GM23338 (cell line): ENCODE data around the gene EML2. TPM values are rescaled to one million over a fixed set of nuclear protein-coding genes. Genes with fewer than 3 reads are reported as not detected.

ENCODE experiments used
- ATAC-seq: fragments of 200-7000 bp; cut with Tn5 transposase; 3 replicates; pipeline ENCODE4 v1.9.1; 2020
- DNase-seq: peaks from one replicate; pipeline ENCODE4 v3.0.0-alpha.2; 2015; ENCODE audit warnings: low spot score
- H2AFZ ChIP-seq: fragments of 200-600 bp; sonication (generic); 2 replicates; pipeline ENCODE4 v1.8.0; 2016; ENCODE audit warnings: antibody characterized with exemption, mild to moderate bottlenecking, moderate library complexity
- H3F3A ChIP-seq: fragments of 200-600 bp; sonication (generic); replicated peaks from 2 replicates; pipeline ENCODE4 v1.8.0; 2017; ENCODE audit warnings: antibody characterized with exemption, mixed run types, low read depth
- H3K27ac ChIP-seq: fragments of 200-600 bp; sonication (generic); 2 replicates; pipeline ENCODE4 v1.6.1; 2016; ENCODE audit warnings: low read depth
- H3K27me3 ChIP-seq: fragments of 200-600 bp; sonication (generic); 2 replicates; pipeline ENCODE4 v1.8.0; 2016; ENCODE audit warnings: mild to moderate bottlenecking, mixed run types, moderate library complexity; ENCODE audit not compliant: insufficient read depth
- H3K36me3 ChIP-seq: fragments of 200-600 bp; sonication (generic); 2 replicates; pipeline ENCODE4 v1.8.0; 2016; ENCODE audit warnings: mild to moderate bottlenecking; ENCODE audit not compliant: insufficient read depth
- H3K4me1 ChIP-seq: fragments of 200-600 bp; sonication (generic); 2 replicates; pipeline ENCODE4 v1.8.0; 2016; ENCODE audit warnings: mild to moderate bottlenecking, moderate library complexity; ENCODE audit not compliant: insufficient read depth
- H3K4me2 ChIP-seq: fragments of 200-600 bp; sonication (generic); 2 replicates; pipeline ENCODE4 v1.7.1; 2017; ENCODE audit warnings: mixed run types
- H3K4me3 ChIP-seq: fragments of 200-600 bp; sonication (generic); 2 replicates; pipeline ENCODE4 v1.6.1; 2016; ENCODE audit warnings: mixed run types
- H3K79me2 ChIP-seq: fragments of 200-600 bp; sonication (generic); replicated peaks from 2 replicates; pipeline ENCODE4 v1.8.0; 2017; ENCODE audit warnings: mild to moderate bottlenecking; ENCODE audit not compliant: insufficient read depth
- H3K9me2 ChIP-seq: fragments of 200-600 bp; sonication (generic); 2 replicates; pipeline ENCODE4 v1.8.0; 2017; ENCODE audit not compliant: insufficient read depth
- H4K20me1 ChIP-seq: fragments of 200-600 bp; sonication (generic); replicated peaks from 2 replicates; pipeline ENCODE4 v1.8.0; 2017; ENCODE audit warnings: mild to moderate bottlenecking; ENCODE audit not compliant: insufficient read depth
- H3K27ac Mint-ChIP-seq: 2 replicates; pipeline ENCODE4 v1.8.0; 2020; ENCODE audit warnings: inconsistent platforms, mild to moderate bottlenecking, moderate library complexity, mixed read lengths
- H3K27me3 Mint-ChIP-seq: 3 replicates; pipeline ENCODE4 v1.8.0; 2022; ENCODE audit warnings: low read depth, mild to moderate bottlenecking, moderate library complexity, mixed read lengths, inconsistent platforms; ENCODE audit not compliant: insufficient read depth, poor library complexity
- H3K36me3 Mint-ChIP-seq: 3 replicates; pipeline ENCODE4 v1.8.0; 2021; ENCODE audit warnings: low read depth, mild to moderate bottlenecking, inconsistent platforms, moderate library complexity, mixed read lengths
- H3K4me1 Mint-ChIP-seq: 3 replicates; pipeline ENCODE4 v1.8.0; 2020; ENCODE audit warnings: mild to moderate bottlenecking, inconsistent platforms, mixed read lengths
- H3K4me3 Mint-ChIP-seq: 3 replicates; pipeline ENCODE4 v1.8.0; 2021; ENCODE audit warnings: moderate library complexity, mild to moderate bottlenecking, inconsistent platforms, mixed read lengths
- H3K9me3 Mint-ChIP-seq: 3 replicates; pipeline ENCODE4 v1.8.0; 2020; ENCODE audit warnings: moderate library complexity, mild to moderate bottlenecking, inconsistent platforms, mixed read lengths
- CREB1 ChIP-seq: fragments of 250-450 bp; sonication (Bioruptor Pico); IDR thresholded peaks from 2 replicates; pipeline ENCODE4 v1.5.0; 2020; ENCODE audit warnings: low read depth, mild to moderate bottlenecking, moderate library complexity
- CTCF ChIP-seq, 2 experiments: fragments of 200-600 bp in 1 of 2; sonication (generic) in 1 of 2; conservative IDR thresholded peaks; 2 replicates each; pipeline versions ENCODE4 v1.5.1 to v1.6.1; 2016 to 2017; ENCODE audit warnings: antibody characterized with exemption in 2 of 2, low read depth in 2 of 2, mild to moderate bottlenecking in 2 of 2, moderate library complexity in 1 of 2
- EZH2 ChIP-seq: fragments of 200-600 bp; sonication (generic); IDR thresholded peaks from one replicate; pipeline ENCODE4 v1.8.0; 2017; ENCODE audit warnings: antibody characterized with exemption, mild to moderate bottlenecking, low read depth; ENCODE audit not compliant: unreplicated experiment
- EZH2phosphoT487 ChIP-seq: fragments of 200-600 bp; sonication (generic); IDR thresholded peaks from one replicate; pipeline ENCODE4 v1.8.1; 2018; ENCODE audit warnings: antibody characterized with exemption; ENCODE audit not compliant: unreplicated experiment
- JUNB ChIP-seq: IDR thresholded peaks from one replicate; pipeline ENCODE4 v1.6.1; 2016; ENCODE audit warnings: antibody characterized with exemption; ENCODE audit not compliant: unreplicated experiment
- NANOG ChIP-seq: IDR thresholded peaks from 2 replicates; pipeline ENCODE4 v1.6.1; 2016; ENCODE audit warnings: antibody characterized with exemption, borderline replicate concordance
- POLR2AphosphoS5 ChIP-seq: IDR thresholded peaks from 2 replicates; pipeline ENCODE4 v1.6.1; 2016; ENCODE audit warnings: antibody characterized with exemption, low read depth
- STAT1 ChIP-seq: IDR thresholded peaks from one replicate; pipeline ENCODE4 v1.6.1; 2016; ENCODE audit warnings: antibody characterized with exemption; ENCODE audit not compliant: unreplicated experiment
- ZNF114 ChIP-seq: fragments of 250-450 bp; sonication (Bioruptor Pico); IDR thresholded peaks from 2 replicates; pipeline ENCODE4 v1.5.0; 2020; ENCODE audit warnings: mild to moderate bottlenecking, moderate library complexity
- ZNF331 ChIP-seq: fragments of 250-450 bp; sonication (Bioruptor Pico); IDR thresholded peaks from 2 replicates; pipeline ENCODE4 v1.5.0; 2020; ENCODE audit warnings: low read depth, mild to moderate bottlenecking, moderate library complexity
- polyA plus RNA-seq: library from polyadenylated mRNA; unstranded; fragments of >200 nt; fragmentation: Nextera tagmentation; extraction: Ambion mirVana; gene quantifications from 2 replicates; pipeline ENCODE4 v1.2.1, GENCODE V29; 2016
- total RNA-seq: library from RNA; depleted of rRNA; stranded (reverse); fragments of >200 nt; shearing (Covaris generic); gene quantifications from 2 replicates; pipeline ENCODE4 v1.2.3, GENCODE V29; 2014
- TF ChIP-seq, protein P1 (sequence below): IDR thresholded peaks from one replicate; pipeline ENCODE4 v1.6.1; 2018; ENCODE audit warnings: antibody characterized with exemption; ENCODE audit not compliant: unreplicated experiment
- TF ChIP-seq, protein P2 (sequence below): IDR thresholded peaks from 2 replicates; pipeline ENCODE4 v1.6.1; 2016; ENCODE audit warnings: antibody characterized with exemption
- TF ChIP-seq, protein P3 (sequence below): fragments of 250-450 bp; sonication (Bioruptor Pico); IDR thresholded peaks from 2 replicates; pipeline ENCODE4 v1.5.0; 2020; ENCODE audit warnings: mild to moderate bottlenecking, moderate library complexity

The EML2 gene
- total and polyA plus RNA-seq, 2 experiments from 2014 or later = 7.1 to 33.9 TPM

DNA sequence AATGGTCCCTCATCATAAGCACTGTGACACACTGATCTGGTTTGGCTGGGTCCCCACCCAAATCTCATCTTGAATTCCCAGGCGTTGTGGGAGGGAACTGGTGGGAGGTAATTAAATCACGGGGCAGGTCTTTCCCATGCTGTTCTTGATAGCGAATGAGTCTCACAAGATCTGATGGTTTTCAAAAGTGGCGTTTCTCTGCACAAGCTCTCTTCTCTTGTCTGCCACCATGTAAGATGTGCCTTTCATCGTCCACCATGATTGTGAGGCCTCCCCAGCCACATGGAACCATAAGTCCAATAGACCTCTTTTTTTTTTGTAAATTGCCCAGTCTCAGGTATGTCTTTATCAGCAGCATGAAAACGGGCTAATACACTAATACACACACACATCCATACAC is 30.2 kb downstream of the EML2 start:
- H3K4me3 Mint-ChIP-seq = no peak overlapping the region; the same call in 2 of the 3 replicates
- H3K27me3 ChIP-seq = peaks cover 21% of the 10 kb centered on the region; the same call in 1 of the 2 replicates
- H3K27ac Mint-ChIP-seq = no peak overlapping the region
- no peaks in the 10 kb centered on the region for H3K36me3 ChIP-seq
- no peak overlapping the region for H3K27ac ChIP-seq
- no peak for ATAC-seq
- DNase-seq = no peak
- H3K9me2 ChIP-seq = no peaks in the 10 kb centered on the region
- H3K4me1 Mint-ChIP-seq = 0 out of 3 replicates have a peak, but pooled peaks cover 2% of the 10 kb centered on the region
- peaks cover 31% of the 10 kb centered on the region for H3K36me3 Mint-ChIP-seq
- no peaks in the 10 kb centered on the region for H3F3A ChIP-seq
- TF ChIP-seq EZH2 (no peak), CREB1 (CRISPR knock-in tag) (no peak), STAT1 (no peak), NANOG (no peak), JUNB (no peak), ZNF114 (CRISPR knock-in tag) (no peak), EZH2phosphoT487 (no peak), ZNF331 (CRISPR knock-in tag) (no peak), POLR2AphosphoS5 (no peak), CTCF (conservative IDR thresholded peaks at IDR 0.05; ENCODE audit: low read depth in 2 of 2) (no peak)
- TF ChIP-seq, protein P1, sequence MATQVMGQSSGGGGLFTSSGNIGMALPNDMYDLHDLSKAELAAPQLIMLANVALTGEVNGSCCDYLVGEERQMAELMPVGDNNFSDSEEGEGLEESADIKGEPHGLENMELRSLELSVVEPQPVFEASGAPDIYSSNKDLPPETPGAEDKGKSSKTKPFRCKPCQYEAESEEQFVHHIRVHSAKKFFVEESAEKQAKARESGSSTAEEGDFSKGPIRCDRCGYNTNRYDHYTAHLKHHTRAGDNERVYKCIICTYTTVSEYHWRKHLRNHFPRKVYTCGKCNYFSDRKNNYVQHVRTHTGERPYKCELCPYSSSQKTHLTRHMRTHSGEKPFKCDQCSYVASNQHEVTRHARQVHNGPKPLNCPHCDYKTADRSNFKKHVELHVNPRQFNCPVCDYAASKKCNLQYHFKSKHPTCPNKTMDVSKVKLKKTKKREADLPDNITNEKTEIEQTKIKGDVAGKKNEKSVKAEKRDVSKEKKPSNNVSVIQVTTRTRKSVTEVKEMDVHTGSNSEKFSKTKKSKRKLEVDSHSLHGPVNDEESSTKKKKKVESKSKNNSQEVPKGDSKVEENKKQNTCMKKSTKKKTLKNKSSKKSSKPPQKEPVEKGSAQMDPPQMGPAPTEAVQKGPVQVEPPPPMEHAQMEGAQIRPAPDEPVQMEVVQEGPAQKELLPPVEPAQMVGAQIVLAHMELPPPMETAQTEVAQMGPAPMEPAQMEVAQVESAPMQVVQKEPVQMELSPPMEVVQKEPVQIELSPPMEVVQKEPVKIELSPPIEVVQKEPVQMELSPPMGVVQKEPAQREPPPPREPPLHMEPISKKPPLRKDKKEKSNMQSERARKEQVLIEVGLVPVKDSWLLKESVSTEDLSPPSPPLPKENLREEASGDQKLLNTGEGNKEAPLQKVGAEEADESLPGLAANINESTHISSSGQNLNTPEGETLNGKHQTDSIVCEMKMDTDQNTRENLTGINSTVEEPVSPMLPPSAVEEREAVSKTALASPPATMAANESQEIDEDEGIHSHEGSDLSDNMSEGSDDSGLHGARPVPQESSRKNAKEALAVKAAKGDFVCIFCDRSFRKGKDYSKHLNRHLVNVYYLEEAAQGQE = no peak
- TF ChIP-seq, protein P2, sequence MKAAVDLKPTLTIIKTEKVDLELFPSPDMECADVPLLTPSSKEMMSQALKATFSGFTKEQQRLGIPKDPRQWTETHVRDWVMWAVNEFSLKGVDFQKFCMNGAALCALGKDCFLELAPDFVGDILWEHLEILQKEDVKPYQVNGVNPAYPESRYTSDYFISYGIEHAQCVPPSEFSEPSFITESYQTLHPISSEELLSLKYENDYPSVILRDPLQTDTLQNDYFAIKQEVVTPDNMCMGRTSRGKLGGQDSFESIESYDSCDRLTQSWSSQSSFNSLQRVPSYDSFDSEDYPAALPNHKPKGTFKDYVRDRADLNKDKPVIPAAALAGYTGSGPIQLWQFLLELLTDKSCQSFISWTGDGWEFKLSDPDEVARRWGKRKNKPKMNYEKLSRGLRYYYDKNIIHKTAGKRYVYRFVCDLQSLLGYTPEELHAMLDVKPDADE = no peak
- TF ChIP-seq, protein P3, sequence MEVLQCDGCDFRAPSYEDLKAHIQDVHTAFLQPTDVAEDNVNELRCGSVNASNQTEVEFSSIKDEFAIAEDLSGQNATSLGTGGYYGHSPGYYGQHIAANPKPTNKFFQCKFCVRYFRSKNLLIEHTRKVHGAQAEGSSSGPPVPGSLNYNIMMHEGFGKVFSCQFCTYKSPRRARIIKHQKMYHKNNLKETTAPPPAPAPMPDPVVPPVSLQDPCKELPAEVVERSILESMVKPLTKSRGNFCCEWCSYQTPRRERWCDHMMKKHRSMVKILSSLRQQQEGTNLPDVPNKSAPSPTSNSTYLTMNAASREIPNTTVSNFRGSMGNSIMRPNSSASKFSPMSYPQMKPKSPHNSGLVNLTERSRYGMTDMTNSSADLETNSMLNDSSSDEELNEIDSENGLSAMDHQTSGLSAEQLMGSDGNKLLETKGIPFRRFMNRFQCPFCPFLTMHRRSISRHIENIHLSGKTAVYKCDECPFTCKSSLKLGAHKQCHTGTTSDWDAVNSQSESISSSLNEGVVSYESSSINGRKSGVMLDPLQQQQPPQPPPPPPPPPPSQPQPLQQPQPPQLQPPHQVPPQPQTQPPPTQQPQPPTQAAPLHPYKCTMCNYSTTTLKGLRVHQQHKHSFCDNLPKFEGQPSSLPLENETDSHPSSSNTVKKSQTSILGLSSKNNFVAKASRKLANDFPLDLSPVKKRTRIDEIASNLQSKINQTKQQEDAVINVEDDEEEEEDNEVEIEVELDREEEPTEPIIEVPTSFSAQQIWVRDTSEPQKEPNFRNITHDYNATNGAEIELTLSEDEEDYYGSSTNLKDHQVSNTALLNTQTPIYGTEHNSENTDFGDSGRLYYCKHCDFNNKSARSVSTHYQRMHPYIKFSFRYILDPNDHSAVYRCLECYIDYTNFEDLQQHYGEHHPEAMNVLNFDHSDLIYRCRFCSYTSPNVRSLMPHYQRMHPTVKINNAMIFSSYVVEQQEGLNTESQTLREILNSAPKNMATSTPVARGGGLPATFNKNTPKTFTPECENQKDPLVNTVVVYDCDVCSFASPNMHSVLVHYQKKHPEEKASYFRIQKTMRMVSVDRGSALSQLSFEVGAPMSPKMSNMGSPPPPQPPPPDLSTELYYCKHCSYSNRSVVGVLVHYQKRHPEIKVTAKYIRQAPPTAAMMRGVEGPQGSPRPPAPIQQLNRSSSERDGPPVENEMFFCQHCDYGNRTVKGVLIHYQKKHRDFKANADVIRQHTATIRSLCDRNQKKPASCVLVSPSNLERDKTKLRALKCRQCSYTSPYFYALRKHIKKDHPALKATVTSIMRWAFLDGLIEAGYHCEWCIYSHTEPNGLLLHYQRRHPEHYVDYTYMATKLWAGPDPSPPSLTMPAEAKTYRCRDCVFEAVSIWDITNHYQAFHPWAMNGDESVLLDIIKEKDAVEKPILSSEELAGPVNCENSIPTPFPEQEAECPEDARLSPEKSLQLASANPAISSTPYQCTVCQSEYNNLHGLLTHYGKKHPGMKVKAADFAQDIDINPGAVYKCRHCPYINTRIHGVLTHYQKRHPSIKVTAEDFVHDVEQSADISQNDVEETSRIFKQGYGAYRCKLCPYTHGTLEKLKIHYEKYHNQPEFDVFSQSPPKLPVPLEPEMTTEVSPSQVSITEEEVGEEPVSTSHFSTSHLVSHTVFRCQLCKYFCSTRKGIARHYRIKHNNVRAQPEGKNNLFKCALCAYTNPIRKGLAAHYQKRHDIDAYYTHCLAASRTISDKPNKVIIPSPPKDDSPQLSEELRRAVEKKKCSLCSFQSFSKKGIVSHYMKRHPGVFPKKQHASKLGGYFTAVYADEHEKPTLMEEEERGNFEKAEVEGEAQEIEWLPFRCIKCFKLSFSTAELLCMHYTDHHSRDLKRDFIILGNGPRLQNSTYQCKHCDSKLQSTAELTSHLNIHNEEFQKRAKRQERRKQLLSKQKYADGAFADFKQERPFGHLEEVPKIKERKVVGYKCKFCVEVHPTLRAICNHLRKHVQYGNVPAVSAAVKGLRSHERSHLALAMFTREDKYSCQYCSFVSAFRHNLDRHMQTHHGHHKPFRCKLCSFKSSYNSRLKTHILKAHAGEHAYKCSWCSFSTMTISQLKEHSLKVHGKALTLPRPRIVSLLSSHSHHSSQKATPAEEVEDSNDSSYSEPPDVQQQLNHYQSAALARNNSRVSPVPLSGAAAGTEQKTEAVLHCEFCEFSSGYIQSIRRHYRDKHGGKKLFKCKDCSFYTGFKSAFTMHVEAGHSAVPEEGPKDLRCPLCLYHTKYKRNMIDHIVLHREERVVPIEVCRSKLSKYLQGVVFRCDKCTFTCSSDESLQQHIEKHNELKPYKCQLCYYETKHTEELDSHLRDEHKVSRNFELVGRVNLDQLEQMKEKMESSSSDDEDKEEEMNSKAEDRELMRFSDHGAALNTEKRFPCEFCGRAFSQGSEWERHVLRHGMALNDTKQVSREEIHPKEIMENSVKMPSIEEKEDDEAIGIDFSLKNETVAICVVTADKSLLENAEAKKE (CRISPR knock-in tag) = no peak
- no peak overlapping the region for H3K4me3 ChIP-seq
- H3K79me2 ChIP-seq = no peaks in the 10 kb centered on the region
- no peak overlapping the region for H3K4me2 ChIP-seq
- H3K4me1 ChIP-seq = peaks cover 3% of the 10 kb centered on the region; the same call in 1 of the 2 replicates
- H2AFZ ChIP-seq = no peak overlapping the region
- peaks cover 2% of the 10 kb centered on the region; the same call in 1 of the 3 replicates for H3K9me3 Mint-ChIP-seq
- peaks cover 7% of the 10 kb centered on the region for H3K27me3 Mint-ChIP-seq
- H4K20me1 ChIP-seq = no peaks in the 10 kb centered on the region
